GM12801 (cell line): Measurements from ENCODE around the gene SLC38A9.

Source experiments
- CTCF ChIP-seq: IDR thresholded peaks from one replicate; pipeline ENCODE4 v1.5.1; 2011; ENCODE audit warnings: control low read depth; ENCODE audit not compliant: insufficient read length; ENCODE audit errors: extremely low read depth

The SLC38A9 gene

GRCh38 chr5:55672477-55672911, 39.6 kb downstream of the SLC38A9 start:
- TF ChIP-seq CTCF, result no peak

- TF ChIP-seq CTCF, result no peak
These were observed 40.1 kb downstream of the SLC38A9 start for GRCh38 chr5:55671975-55672374.

GRCh38 chr5:55668356-55668755, 43.8 kb downstream of the SLC38A9 start:
- no peak for TF ChIP-seq CTCF

GRCh38 chr5:55667938-55668337, 44.2 kb downstream of the SLC38A9 start:
- no peak for TF ChIP-seq CTCF

- no peak for TF ChIP-seq CTCF
These were observed 47.1 kb downstream of the SLC38A9 start for GRCh38 chr5:55665065-55665464.

GRCh38 chr5:55657443-55657842, 54.7 kb downstream of the SLC38A9 start:
- no peak for TF ChIP-seq CTCF

GRCh38 chr5:55650386-55650785, 61.7 kb downstream of the SLC38A9 start:
- no peak for TF ChIP-seq CTCF

GRCh38 chr5:55649963-55650362, 62.2 kb downstream of the SLC38A9 start:
- TF ChIP-seq CTCF, result no peak
